ENCODE results near the gene MRPL24. TPM values are rescaled to one million over a fixed set of nuclear protein-coding genes. Genes with fewer than 3 reads are reported as not detected.

MRPL24 gene
- total and polyA plus RNA-seq, 9 of the 15 experiments (the other 6 are each of a cell fraction or from before 2014, with no cell fraction given) = 74.3 to 267 (median 113) TPM

DNA sequence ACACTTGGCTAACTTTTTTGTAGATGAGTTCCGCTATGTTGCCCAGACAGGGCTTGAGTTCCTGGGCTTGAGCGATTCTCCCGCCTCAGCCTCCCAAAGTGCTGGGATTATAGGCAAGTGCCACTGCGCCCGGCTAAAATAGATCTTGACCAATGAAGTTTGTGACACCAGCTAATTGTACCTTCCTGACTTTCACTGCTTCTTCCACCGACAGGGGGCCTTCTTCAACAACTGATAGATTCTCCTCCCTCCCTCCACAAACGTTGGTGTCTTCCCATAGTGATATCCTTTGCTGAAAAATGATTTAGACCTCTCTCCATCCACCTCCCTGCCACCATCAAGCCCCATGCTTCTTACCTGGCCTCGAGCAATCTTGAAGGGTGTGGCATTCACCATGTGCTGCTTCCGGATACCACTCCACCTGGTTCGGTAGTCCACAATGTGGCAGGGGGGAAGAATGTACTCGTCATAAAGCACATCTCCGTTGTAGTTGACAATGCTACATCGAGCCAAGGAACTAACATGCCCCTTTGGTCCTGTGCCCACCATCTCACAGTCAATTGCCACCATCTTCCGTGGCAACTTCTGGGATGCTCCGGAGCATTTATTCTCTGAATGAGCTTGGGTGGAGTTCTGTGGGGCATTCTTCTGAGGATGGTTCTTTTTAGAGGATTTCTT lies 14.2 kb downstream of the MRPL24 start (continued):
- TF ChIP-seq, protein P1, sequence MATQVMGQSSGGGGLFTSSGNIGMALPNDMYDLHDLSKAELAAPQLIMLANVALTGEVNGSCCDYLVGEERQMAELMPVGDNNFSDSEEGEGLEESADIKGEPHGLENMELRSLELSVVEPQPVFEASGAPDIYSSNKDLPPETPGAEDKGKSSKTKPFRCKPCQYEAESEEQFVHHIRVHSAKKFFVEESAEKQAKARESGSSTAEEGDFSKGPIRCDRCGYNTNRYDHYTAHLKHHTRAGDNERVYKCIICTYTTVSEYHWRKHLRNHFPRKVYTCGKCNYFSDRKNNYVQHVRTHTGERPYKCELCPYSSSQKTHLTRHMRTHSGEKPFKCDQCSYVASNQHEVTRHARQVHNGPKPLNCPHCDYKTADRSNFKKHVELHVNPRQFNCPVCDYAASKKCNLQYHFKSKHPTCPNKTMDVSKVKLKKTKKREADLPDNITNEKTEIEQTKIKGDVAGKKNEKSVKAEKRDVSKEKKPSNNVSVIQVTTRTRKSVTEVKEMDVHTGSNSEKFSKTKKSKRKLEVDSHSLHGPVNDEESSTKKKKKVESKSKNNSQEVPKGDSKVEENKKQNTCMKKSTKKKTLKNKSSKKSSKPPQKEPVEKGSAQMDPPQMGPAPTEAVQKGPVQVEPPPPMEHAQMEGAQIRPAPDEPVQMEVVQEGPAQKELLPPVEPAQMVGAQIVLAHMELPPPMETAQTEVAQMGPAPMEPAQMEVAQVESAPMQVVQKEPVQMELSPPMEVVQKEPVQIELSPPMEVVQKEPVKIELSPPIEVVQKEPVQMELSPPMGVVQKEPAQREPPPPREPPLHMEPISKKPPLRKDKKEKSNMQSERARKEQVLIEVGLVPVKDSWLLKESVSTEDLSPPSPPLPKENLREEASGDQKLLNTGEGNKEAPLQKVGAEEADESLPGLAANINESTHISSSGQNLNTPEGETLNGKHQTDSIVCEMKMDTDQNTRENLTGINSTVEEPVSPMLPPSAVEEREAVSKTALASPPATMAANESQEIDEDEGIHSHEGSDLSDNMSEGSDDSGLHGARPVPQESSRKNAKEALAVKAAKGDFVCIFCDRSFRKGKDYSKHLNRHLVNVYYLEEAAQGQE (IDR thresholded peaks at IDR 0.05; ENCODE audit: borderline replicate concordance) = peak; percentile 81
- TF ChIP-seq, protein P1 (CRISPR knock-in tag; IDR thresholded peaks at IDR 0.05; ENCODE audit: low read depth) = no peak
- TF ChIP-seq MEIS2 (IDR thresholded peaks at IDR 0.05; ENCODE audit: partially characterized antibody) (peak; percentile 44), TRIM24 (IDR thresholded peaks at IDR 0.05) (no peak), HNRNPK (IDR thresholded peaks at IDR 0.05; ENCODE audit: low read depth, low read length, poor library complexity, severe bottlenecking) (no peak), CBX2 (IDR thresholded peaks at IDR 0.05; ENCODE audit: insufficient read depth, low read length, poor library complexity, severe bottlenecking) (no peak), PTTG1 (tag; IDR thresholded peaks at IDR 0.05; ENCODE audit: low read depth) (no peak), SAFB2 (IDR thresholded peaks at IDR 0.05; ENCODE audit: borderline replicate concordance, low read depth, low read length, severe bottlenecking) (no peak), EP400 (IDR thresholded peaks at IDR 0.05) (peak; percentile 18; the same call in 1 of the 2 replicates), RBM39 (optimal IDR thresholded peaks at IDR 0.05; ENCODE audit: low read depth, low read length) (peak; percentile 32), ZC3H4 (CRISPR knock-in tag; IDR thresholded peaks at IDR 0.05; ENCODE audit: borderline replicate concordance) (no peak)
- TF ChIP-seq, protein P2, sequence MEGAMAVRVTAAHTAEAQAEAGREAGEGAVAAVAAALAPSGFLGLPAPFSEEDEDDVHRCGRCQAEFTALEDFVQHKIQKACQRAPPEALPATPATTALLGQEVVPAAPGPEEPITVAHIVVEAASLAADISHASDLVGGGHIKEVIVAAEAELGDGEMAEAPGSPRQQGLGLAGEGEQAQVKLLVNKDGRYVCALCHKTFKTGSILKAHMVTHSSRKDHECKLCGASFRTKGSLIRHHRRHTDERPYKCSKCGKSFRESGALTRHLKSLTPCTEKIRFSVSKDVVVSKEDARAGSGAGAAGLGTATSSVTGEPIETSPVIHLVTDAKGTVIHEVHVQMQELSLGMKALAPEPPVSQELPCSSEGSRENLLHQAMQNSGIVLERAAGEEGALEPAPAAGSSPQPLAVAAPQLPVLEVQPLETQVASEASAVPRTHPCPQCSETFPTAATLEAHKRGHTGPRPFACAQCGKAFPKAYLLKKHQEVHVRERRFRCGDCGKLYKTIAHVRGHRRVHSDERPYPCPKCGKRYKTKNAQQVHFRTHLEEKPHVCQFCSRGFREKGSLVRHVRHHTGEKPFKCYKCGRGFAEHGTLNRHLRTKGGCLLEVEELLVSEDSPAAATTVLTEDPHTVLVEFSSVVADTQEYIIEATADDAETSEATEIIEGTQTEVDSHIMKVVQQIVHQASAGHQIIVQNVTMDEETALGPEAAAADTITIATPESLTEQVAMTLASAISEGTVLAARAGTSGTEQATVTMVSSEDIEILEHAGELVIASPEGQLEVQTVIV (CRISPR knock-in tag; IDR thresholded peaks at IDR 0.05; ENCODE audit: borderline replicate concordance) = no peak
